Activated CD4-positive, alpha-beta T cell treated with anti-CD3 and anti-CD28 coated beads for 4 hours (primary cell): ENCODE data around the gene KLF7.

ENCODE experiments used
- DNase-seq, 2 donors: peaks; one replicate each; pipeline ENCODE4 v3.0.0-alpha.2; 2020

KLF7 gene

DNA sequence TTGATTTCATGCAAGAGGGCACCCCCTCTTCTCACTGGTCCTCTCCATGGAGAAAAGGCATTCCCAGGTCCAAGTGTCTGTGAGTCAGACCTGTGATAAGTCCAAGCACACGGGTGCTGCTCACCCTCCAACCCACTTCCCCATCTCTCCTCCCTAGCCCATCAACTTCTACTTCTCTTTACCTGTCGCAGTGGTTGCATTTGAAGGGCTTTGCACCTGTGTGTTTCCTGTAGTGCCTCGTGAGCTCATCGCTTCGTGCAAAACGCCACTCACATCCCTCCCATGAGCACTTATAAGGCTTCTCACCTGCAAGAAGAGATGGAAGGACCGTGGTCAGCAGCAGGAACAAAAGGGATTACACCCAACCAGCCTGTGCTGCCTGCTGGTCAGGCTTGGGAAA, 77.5 kb downstream of the KLF7 start:
- DNase-seq, result no peak

DNA sequence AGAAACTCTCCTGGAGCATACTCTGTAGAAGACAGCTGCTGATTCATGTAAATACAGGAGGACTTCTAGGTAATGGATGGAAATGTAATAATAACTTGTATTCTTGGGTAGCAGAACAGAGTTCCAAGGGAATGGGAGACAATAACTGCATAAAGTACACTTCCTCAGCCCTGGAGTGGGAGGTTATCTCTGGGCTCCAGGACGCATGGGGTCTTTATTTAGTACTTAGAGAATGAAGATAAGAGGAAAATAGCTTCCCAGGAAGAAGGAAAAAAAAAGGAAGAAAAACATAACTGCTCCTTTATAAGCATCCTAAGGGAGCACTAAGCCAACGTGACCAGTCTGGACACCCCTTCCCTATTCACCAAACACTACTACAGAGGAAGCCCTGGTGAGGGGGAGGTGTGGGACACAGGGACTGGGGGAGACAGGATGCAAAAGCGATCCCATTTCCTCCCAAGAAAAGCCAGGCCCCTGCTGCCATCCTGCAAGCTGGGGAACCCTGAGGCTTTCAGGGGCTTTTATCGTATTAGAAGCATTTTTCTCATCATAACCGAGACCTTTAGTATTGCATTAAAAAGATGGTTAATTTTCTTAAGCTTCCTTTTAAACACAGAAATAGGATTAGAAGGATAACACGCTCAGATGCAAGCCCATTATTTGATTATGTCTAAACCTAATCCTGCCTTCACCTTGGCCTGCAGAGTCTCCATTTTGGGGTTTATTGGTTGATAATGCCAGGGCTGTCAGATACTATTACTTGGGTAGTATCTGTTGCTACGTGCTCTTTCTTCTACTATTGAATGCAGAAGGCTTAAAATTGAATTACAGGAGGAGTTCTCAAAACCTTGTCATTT, 78.5 kb downstream of the KLF7 start:
- no peak for DNase-seq

DNA sequence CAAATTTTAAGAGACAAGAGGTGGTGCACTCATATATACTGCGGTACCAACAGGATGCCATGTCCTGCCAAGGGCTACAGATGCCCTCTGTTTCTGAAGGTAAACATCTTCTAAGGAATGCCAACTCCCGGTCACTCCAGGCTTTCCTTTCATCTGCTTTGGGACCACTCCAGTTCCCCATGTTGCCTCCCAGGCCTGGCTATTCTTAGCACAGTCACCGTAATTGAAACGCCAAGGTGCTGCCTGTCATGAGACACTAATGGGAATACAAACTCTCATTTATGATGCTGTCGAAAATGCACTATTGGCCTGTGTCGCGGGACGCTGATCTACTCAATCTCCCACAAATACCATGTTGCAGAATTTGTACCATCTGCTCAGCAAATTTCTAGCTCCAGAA, 79.6 kb downstream of the KLF7 start:
- no peak for DNase-seq

DNA sequence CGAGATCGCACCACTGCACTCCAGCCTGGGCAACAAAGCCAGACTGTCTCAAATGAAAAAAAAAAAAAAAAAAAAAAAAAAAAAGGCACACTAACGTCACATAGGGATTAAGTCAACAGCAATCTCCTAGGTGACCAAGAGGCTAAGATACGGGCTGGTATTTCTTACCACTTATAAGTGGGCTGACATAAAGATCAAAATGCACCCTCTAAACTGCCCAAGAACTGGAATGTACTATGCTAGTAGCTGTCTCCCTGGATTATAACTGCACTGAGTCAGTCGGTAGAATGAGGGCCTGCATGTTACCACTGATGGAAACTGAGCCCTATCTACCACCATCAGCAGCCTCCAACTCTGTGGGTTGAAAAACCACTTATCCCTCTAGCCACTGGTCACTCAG, 80.6 kb downstream of the KLF7 start:
- no peak for DNase-seq

DNA sequence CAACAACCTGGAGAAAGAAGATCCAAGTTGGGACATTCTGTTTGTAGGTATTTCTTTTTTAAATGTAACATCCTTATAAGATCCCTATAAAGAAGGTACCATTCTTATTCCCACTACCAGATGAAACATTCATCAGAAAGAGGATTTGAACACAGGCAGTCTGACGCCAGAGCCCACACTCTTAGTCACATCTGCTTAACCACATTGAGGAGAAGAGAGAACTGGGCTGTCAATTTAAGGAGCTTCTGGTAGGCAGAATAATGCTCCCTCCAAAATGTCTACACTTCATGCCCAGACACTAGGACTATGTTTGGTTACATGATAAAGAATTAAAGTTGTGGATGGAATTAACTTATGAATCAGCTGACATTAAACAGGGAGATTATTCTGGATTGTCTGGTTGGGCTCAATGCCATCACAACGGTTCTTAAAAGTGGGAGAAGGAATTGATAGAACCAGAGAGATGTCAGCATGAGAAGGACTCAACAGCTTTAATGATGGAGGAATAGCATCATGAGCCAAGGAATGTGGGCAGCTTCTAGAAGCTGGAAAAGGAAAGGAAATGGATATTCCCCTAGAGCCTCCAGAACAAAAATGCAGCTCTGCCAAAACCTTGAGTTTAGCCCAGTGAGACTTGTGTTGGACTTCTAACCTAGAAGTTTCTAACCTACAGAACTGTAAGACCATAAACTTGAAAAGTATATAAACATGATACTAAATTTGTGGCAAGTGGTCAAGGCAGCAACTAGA, 82.2 kb downstream of the KLF7 start:
- DNase-seq, result no peak

DNA sequence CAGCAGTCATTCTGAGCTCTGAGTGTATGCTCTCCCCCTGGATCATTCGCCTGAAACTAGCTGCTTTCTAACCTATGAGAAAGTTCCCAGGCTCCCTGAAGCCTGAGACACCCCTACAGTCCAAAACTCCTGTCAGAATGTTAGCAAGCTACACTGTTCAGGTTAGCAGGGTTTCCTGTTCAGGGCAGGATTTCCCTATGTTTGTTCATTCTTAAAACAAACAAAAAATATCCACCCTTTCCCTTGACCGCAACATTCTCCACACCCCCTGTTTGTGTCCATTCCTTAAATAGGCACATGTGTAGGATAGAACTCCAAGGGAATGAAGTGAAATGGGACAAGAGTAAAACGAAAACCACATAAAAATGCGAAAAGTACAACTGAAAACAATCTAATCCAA, 83.1 kb downstream of the KLF7 start:
- no peak for DNase-seq

DNA sequence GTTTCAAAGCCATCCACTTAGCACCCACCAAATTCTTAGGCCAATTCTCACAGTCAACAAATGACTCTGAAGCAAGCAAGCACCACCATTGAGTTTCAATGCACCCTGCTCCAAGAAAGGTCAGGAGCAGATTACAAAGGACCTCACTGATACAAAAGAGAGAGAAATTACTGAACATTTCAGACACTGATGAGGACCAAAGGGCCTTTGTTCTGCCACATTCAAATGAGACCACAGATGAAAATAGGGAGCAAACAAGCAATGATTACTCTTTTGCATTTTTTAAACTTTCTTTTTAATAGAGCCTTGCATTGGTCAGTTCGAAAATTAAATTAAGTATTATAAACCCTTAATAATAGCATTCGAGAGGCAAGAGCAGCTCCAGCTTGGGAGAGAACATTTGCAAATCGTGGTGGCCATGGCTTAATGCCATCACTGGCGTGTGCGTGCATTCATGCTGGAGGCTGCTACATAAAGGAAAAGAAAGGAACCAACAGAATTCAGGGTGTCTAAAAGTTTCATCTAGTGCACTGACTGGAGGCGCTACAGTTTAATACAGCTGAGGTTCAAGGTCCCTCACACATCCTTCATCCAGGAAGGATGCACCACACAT, 87.5 kb downstream of the KLF7 start:
- no peak for DNase-seq

DNA sequence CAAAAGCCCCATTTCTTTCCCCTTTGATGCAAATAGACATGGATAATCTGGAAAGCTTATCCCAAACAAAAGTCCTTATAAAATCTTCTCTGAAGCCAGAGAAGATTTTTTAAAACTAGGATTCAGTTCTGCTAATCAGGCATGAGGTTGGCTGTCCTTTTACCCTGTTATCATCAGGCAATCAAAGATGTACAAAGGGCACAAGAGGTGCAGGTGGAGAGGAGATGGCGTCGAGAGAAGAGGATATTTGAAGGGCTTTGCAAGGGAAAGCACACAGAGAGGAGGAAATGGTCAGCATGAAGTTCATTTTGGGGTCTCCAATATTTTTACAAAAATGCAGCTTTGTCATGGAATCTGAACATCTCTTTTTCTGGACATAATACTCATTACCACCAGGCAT, 88.5 kb downstream of the KLF7 start:
- no peak for DNase-seq

DNA sequence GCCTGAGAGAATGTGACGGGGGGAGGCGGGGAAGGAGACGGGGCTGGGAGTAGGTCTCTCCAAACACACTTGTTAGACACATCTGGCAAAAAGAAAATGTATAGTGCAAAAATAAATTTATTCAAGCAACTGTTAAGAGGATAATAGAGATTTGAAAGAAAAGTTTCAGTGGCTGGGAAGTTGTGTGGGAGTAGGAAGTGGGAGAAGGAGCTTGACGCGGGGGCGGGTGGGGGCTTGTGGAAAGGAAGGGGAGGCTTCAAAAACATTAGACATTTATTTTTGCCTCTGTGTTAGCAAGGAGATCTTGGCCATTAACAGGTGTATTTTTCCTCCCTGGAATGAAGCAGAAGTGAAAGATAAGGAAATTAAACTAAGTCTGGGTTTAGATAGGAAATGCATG, 90.3 kb downstream of the KLF7 start:
- no peak for DNase-seq

DNA sequence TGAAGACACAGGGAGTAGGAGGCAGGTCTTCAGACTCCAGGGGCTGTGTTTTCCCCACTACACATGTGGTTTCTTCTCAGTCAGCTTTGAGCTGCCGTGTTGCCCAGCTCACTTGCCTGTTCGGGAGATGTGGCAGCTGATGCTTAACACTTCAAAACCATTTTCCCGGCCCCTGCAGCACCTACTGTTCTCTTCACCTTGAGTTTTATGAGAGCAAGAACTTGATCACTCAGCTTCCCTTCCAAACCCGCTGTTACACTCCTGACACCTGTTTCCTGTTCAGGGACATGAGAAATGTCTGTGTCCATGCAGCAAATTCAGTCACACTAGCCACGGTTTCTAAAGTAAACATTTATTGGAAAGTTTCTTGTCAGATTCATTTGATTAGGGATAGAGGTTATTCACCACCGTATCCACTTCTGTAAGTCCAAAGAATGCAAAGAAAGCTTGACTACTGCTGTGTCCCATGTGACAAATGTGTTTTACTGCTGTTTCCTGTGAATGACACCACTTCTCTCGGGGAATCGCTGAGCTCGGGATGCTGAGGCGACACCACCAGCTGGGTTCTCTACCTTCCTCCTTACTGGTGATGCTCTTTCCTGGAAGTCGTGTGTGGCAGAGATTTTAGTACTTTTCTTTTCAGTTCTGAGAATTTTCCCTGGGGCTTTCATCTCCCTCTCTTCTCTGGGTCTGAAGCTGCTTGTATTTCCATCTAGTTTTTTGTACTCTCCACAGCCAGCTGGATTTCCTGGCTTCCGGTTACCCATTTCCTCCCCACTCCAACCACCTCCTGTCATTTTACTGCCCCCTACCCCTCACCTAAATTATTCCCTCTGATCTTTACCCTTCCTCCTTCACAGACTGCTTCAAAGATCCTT, 91.7 kb downstream of the KLF7 start:
- peak; percentile 33 to 49 for DNase-seq

DNA sequence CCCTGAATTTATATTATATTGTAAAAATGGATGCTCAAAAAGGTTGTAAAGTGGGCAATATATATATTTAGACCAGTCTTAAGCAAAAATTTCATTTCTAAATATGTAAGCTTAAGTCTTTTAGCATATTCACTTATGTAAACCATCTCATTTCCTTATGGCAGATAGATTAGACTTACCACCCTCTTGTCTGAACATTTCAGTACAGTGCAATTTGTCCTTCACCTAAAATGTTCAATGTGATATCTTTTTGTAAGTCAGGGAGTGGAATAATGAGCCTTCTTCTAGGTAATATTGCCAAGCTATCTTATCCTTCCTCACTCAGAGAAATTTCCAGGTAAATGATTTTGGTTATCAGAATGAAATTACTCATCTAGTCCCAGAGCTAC, 92.3 kb downstream of the KLF7 start:
- no peak for DNase-seq

DNA sequence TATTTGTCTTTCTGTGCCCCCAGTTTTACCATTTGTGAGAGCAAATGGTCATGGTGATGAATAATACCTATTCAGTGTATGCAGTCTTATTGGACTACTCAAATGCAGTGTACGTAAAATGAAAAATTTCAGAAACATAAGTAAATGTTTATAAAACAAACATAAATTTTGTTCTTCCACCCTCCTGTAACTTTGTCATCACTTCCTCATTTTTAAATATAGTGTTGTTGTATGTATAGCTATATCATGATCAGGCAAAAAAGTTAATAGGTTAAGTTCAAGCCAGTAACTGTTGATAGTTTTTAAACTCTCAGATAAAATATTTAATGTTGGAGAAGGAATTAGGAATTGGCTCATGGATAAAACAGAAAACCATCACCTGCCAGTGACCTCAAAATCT, 93.2 kb downstream of the KLF7 start:
- DNase-seq, result no peak

DNA sequence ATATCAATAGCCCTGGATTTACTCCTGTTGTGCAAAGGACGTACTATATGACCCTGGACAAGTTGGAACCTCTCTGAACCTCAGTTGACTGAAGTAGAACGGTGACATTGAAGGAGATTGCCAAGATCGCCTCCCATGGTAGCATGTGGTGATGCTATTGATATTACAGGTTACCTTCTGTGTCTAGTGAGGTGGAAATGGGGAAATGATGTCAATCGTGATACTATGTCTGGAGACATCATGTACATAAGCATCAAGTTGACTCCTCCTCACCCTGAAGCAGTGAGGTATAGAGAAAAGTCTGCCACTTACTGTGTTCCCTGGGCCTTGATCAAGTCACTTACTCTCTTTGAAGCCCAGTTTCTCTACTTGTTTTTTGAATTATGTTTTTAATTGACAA, 93.9 kb downstream of the KLF7 start:
- no peak for DNase-seq

DNA sequence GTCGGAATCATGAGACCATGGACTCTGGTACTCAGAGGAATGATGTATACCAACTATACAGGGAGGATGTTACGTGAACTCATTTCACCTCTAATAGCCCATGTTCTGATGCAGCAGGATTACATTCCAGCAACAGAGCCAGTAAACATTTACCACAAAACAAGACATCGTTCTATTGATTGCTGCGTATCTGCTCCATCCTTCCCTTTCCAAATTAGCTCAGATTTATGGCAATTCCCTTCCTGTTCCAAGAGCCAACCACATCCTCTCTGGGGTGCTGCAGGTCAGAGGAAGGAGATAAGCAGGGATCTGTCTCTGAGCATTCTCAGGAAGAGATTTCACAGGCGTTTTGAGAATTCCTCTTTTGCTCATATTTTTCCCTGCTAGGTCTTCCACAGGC, 98.3 kb downstream of the KLF7 start:
- no peak for DNase-seq

DNA sequence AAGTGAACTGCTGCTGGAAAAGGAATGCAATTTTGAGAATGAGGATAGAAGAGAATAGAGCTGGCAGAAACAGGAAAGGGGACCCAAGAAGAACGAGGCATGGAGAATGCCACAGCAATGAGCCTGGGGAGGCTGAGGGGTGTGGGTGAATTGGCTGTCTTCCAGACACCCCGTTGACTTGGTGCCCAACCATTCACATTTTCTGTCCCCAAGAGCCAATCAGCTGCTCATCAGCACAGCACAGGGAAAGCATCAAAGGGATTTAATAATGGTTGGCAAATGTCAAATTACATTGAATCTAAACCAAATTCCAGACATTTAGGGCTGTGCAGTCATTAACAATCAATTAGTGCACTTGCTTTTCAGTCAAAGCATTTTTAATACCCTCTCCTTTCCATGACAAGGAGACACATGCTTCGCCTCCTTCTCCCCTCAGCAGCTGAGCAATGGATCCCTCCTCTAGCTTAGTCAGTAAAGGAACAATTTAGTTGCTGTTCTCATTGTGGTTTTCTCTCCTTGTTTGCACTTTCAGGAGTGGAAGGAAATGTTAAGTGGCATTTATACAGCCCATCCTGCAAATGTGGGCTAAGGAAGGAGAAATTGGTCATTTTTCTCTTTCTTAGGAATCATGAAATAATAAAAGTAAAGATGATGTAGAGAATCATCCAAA, 98.8 kb downstream of the KLF7 start:
- DNase-seq, result no peak

DNA sequence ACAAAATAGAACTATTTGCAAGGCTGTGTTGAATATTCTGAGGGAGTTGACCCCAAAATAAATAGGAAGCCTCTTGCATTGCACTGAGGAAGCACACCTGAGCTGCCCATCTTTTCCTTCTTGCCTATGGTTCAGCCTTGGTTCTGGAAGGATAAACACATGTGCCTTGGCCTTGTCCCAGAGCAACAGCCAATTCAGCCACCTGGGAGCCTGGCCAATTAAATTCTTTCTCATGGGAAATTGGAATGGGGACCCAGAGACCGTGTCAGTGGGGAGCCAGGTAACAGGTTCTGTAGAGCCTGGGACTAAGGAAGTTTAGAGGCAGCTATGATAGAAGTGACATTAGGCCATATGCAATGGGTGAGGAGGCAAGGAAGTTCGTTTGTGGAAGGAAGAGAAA, 99.6 kb downstream of the KLF7 start:
- no peak for DNase-seq

DNA sequence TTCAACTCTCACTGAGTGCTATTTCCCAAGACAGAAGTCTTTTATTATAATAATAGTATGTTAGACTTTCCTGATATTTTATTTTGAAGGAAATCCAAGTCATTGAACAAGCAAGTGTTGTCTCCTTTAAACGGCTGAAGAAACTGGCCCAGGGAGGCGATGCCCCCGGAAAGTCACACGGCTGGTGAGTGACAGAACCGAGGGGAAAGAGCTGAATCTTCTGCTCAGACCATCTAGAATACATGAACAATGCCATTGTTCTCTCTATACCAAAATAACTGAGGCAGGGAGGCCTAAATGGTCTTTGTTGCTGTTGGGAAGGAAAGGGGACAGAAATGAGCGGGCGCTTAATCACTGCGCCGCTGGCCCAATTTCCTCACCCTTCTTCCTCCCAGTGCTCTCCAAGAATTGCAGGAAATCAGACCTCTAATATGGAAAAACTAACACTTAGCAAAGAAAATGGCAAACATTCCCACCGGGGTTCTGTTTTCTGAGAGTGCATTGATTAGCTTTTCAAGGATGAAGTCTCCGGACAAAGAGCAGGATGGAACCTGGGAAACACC, 101.5 kb downstream of the KLF7 start:
- DNase-seq, result no peak

DNA sequence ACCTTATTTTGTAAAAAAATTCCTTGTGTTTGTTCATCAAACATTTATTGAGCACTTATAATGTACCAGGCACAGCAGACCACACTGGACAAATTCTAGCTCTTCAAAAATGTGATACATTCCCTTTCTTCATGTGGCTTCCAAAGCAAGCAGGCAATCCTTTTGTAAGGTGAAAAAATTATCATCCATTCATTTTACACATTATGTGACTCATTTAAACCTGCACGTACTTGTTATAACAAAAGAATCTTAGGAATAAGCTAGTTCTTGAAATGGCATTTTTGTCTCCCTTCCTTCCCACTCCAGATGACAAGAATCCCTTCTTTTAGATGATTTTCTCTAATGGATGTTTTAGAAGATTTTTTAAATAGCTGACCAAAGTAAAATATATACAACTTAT, 104.6 kb downstream of the KLF7 start:
- DNase-seq, result no peak

DNA sequence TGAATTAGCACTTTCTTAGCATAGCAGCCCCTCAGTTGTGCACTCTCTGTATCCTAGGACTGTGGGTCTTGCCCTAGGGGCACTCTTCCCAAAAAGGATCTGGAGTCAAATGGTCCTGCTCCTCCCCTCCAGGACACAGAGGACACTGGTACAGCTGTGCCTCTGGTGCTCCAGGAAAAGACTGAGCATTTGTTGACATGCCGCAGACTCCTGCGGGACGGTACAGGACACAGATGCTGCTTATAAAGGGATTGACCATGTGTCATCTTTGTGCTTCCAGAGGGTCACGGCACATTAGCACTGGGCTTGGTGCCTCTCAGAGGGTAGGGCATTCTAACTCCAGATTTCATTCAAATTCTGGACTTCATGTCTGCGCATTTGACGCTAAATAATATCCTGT, 110.5 kb downstream of the KLF7 start:
- DNase-seq, result no peak

DNA sequence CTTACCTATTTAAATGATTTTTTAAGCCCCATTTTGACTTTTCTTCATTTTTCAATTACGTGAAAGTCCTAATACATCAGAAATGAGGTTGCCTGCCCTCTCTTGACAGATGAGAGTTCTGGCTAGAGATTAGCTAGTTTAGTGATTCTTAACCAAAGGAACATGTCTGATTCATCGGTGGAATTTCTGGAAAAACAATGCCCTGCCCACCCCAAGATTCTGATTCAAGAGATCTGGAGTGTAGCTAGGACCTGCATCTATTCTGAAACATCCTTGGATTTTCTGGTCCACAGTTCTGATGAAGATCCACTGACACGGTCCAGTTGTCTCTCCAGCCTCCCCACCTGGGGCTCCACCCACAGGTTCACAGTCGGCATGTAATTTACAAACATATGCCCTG, 111.2 kb downstream of the KLF7 start:
- no peak for DNase-seq

DNA sequence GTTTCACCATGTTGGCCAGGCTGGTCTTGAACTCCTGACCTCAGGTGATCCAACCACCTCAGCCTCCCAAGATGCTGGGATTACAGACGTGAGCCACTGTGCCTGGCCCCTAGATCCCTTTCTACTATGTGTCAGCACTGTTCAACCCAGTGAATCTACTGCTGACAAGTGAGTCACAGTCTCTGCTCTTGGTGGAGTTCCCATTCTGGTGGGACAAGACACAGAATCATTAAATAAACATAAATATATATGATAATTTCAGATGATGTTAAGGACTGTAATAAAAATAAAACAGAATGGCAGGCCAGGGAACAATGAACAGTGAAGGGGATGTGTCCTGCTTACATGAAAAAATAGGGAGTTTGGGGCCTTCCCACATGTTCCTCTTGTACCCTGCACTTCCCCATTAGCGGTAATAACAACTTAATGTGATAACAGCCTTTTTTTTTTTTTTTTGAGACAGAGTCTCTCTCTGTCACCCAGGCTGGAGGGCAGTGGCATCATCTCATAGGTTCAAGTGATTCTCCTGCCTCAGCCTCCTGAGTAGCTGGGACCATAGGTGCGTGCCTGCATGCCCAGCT, 114.3 kb downstream of the KLF7 start:
- no peak for DNase-seq

DNA sequence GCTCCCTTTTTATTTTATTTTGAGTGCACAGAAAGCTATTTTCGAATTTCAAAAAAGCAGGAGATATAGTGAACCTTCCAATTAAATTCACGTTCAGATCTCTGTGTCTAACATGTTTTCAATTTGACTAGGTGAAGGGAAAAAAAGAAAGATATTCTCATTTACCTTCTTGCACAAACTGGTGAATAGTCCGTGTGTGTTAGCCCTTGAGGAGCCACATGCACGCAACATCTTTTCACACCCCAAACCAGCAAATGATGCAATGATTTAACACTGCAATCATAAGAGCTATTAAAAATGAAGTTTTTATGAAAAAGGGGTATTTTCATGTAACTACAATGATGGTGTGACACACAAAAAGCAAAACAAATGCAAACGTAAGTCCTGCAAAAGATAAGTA, 116.6 kb downstream of the KLF7 start:
- no peak for DNase-seq
